ENCODE results near the gene TIMM17A. TPM values are rescaled to one million over a fixed set of nuclear protein-coding genes. Genes with fewer than 3 reads are reported as not detected.
"Not testable (repeated sequence)": the region's sequence is repeated elsewhere in the genome, so short reads cannot be mapped to it uniquely, and the experiment has no call there.

Gene TIMM17A
- total RNA-seq, 1 experiment from 2014 or later: 85.0 TPM

DNA sequence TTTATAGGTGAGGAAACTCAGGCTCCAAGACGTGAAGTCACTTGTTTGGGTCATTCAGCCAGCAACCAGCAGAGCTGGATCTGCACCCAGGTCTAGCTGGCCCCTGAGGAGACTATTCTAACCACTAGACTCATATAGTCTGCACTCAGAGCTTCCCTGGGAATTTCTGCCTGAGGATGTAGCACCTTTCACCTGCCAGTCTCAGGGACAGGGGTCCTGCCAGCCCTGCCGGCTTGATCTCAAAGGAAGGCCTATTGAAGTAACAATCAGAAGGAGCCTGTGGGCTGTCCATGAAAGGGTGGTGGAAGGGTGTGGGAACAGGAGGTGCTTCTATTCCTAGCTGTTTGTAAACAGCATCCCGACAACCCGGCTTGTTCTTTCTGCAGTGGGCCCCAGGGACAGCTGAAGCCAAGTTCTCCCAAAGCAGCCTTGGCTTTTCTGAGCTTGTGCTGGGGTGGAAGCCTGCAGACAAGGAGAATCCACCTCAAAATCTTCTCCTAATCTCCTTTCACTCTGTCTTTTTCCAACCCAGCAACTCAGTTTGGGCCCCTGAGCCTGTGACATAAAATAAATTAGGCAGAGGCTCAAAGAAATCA lies 16.8 kb upstream of the TIMM17A start:
- in situ Hi-C loops (cut with HindIII; ENCODE audit: low sequenced_read_pairs): no loop called here
- no peak for DNase-seq (ENCODE audit: low spot score)

DNA sequence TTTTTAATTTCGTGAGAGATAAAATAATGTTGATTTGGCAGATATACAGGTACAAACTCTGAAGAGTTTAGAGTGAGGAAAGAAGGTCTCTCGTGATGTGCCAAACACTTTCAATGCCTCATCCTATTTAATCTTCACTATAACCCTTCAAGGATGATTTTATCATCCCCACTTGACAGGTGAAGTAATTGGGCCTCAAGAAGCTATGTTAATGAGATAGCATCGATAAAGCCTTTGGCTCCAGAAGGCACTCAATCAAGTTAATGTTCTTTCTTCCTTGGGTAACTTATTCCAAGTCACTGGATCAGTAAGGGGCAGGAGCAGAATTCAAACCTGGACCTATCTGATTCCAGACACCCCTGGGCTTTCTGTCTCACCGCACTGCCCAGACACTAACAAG lies 16.2 kb upstream of the TIMM17A start:
- in situ Hi-C loops (cut with HindIII; ENCODE audit: low sequenced_read_pairs): no loop called here
- DNase-seq (ENCODE audit: low spot score): no peak

DNA sequence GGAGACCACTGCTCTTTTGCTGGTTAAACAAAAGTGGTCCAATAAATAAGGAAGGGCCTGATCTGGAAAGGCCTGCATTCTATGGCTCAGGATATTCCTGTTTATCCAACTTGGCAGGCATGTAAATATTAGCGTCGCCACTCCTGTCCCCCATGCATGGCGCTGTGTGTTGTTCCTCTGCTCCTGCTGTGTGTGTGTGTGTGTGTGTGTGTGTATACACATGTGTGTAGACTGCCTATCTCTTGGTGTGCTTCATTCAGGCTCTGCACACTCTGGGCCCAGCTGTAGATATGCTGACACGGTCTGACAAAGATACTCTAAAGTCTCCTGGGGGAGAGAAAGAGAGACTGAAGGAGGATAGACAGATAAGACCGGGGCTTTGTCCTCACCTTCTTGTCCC lies 15.7 kb upstream of the TIMM17A start:
- DNase-seq (ENCODE audit: low spot score): no peak
- in situ Hi-C loops (cut with HindIII; ENCODE audit: low sequenced_read_pairs): no loop called here

DNA sequence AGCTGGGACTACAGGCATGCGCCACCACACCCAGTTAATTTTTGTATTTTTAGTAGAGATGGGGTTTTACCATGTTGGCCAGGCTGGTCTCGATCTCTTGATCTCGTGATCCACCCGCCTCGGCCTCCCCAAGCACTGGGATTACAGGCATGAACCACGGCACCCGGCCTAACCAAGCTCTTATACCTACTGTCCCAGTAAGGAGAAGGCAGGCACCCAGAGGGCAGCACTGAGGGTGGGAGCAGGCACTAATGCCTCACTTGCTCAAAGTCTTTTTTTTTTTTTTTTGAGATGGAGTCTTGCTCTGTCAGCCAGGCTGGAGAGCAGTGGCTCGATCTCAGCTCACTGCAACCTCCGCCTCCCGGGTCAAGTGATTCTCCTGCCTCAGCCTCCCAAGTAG lies 15.0 kb upstream of the TIMM17A start:
- DNase-seq (ENCODE audit: low spot score); in situ Hi-C loops (cut with HindIII; ENCODE audit: low sequenced_read_pairs): not testable (repeated sequence)

DNA sequence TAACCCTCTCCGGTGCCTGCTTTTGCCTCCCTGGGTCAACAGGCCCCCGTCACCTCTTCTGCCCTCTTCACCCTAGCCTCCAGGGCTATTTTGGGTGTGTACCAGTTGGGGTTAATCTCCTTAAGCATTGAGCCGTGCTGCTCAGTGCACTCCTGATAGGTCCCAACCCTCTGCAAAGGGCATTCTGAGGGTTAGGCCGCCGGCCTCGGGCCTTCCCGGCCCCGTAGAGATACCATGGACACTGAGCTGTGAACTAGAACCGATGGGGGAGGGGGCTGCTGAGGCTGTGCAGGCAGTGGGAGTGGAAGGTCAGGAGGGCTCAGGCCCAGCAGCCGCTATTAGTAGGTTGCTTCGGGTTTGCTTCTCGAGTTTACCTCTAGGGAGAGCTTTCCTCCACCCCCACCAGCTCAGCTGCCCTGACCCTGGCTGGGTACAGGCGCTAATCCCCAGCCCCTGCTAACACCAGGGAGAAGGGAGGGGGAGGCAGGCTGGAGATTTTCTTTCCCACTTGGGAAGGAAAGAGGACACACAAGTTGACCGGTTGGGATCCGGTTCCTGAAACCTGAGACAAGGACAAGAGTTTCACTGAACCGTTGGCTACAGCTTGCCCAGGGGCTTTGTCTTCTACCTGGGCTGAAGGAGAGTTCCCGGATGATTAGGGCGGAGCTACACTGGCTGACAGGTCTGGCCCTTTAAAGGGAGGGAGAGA lies 13.7 kb upstream of the TIMM17A start:
- DNase-seq (ENCODE audit: low spot score): no peak
- in situ Hi-C loops (cut with HindIII; ENCODE audit: low sequenced_read_pairs): no loop called here

GRCh38 chr1:201942129-201942495 lies 13.2 kb upstream of the TIMM17A start:
- DNase-seq (ENCODE audit: low spot score): no peak
- in situ Hi-C loops (cut with HindIII; ENCODE audit: low sequenced_read_pairs): no loop called here

DNA sequence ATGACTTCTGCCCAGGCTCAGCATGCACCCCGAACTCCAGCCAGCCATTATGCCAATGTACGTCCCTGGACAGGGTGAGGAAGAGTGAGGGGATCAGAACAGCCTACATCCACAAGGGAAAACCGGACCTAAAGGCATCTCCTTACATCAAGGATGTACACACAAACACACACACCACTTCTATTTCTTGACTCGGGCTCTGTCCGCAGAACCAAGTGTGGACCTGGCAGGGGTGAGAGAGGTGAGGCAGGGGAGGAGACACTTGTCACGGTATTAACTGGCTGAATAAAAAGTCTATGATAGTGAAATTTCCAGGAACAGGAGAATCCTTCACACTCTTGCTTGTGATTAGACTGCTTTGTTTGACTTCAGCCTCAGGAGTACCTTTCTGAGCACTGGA lies 11.3 kb upstream of the TIMM17A start:
- in situ Hi-C loops (cut with HindIII; ENCODE audit: low sequenced_read_pairs): no loop called here
- no peak for DNase-seq (ENCODE audit: low spot score)

DNA sequence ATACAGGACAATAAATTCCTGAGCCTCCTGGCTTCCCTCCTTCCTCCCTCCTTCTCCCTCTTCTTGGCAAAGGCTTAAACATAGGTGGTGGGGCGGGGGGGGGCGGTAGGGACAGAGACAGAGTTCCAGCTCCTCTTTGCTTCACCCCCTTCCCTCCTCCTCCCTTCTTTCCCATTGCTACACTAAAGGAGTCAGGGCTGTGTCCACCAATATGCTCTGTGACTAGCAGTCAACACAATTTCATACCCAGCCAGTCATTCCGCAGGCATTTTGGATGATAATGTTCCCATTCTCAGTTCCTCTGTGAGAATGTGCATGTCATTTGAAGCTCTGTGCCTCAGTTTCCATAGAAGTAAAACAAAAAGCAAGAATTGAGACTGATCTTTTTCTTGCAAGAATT lies 10.7 kb upstream of the TIMM17A start:
- no peak for DNase-seq (ENCODE audit: low spot score)
- in situ Hi-C loops (cut with HindIII; ENCODE audit: low sequenced_read_pairs): no loop called here

DNA sequence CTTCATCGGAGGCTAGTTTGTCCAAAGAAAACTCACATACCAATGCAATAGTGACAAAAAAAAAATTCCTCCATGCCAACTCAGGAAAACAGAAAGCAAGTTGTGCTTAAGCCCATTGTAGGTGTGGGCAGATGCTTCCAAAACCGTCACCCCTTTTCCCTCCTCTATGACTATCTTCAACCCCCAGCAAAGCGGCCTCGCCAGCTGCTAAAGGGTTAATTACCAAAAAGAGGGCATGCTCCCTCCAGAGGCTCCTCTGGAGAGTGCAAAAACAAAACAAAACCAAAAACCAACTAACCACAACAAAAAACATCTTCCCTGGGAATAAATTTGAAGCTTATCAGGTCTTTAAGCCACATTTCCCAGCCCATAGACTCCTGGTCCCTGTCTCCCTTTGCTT lies 10.1 kb upstream of the TIMM17A start:
- DNase-seq (ENCODE audit: low spot score): no peak
- in situ Hi-C loops (cut with HindIII; ENCODE audit: low sequenced_read_pairs): no loop called here

- in situ Hi-C loops (cut with HindIII; ENCODE audit: low sequenced_read_pairs): no loop called here
- DNase-seq (ENCODE audit: low spot score): no peak
Measured at GRCh38 chr1:201945863-201946223, 9.5 kb upstream of the TIMM17A start.

DNA sequence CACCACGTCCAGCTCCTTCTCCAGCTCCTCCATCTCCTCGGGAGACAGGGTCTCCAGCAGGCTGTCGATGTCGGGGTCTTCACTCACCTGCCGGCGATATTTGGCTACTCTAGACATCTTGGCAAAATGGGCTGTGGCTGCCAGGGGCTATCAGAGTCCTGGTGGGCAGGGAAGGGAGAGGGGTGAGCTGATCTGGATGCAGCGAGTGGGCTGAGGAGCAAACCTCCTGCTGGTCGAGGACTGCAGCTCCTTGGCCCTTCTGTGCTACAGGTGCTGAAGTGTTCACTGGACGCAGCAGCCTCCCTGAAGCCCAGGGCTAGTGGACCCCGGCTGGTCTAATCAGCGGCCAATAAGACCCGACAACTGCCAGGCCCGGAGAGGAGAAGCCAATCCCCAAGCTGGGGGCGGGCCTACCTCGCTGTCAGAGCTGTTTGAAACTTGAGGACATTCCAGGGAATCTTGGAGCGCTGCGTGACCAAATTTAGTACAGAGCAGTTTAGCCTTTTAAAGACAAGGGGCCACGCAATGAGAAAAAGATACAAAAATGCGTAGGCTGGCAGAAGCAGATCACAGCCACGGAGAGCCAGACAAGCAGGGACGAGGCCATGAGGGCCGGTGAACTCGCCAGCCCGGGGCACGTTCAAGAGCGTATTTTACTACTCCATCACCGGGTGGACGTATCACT lies 8.9 kb upstream of the TIMM17A start, which contains the start of gene LMOD1:
TSS of gene LMOD1 (minus strand) at position 325 of the 685 bp plus-strand sequence. CDS start at position 117, 208 bp downstream.
- in situ Hi-C loops (cut with HindIII; ENCODE audit: low sequenced_read_pairs): no loop called here
- peak; percentile 85 for DNase-seq (ENCODE audit: low spot score)

- in situ Hi-C loops (cut with HindIII; ENCODE audit: low sequenced_read_pairs): no loop called here
Measured at GRCh38 chr1:201947697-201948008, 7.7 kb upstream of the TIMM17A start.

DNA sequence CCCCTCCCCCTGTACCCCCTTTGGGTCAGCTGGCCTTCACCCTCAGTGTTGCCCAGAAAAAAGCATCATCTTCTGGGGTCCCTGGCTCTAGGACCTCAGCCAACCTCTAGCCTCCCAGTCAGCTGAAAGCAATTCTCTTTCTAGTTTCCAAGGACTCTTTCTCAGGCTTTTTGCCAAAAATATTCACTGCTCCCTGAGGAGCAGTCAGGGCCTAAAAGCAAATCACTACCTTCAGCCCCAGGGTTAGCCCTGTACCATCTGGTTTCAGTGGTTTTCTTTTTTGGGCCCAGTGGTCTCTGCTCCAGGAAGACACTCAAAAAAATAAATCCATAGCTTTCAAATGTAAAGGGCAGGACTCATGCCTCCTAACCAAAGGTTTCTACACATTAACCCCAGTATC lies 5.8 kb upstream of the TIMM17A start:
- no peak for DNase-seq (ENCODE audit: low spot score)
- in situ Hi-C loops (cut with HindIII; ENCODE audit: low sequenced_read_pairs): no loop called here

More at GRCh38 chr1:201947697-201948008, 7.7 kb upstream of the TIMM17A start:
- no peak for DNase-seq (ENCODE audit: low spot score)

- in situ Hi-C loops (cut with HindIII; ENCODE audit: low sequenced_read_pairs): no loop called here
Measured at GRCh38 chr1:201954263-201955008, 867 bp upstream of the TIMM17A start.

DNA sequence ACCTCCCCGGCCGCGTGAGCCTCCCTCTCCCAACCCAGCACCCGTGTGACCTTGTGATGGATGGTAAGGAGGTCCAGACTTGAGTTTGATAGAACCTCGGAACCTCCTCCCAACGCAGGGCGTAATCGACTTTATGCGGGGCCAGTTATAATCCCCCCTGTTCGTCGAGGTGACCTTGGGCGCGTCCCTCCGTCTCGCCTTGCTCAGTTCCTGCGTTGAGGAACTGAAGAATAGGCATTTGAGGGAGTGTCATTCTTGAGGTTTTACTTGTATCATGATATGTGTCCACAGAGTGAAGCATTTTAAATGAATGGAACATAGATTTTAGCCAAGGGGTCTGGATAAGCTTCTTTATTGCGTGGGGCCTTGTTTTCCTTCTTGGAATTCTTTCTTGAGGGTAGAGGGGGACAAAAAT lies 433 bp downstream of the TIMM17A start:
- in situ Hi-C loops (cut with HindIII; ENCODE audit: low sequenced_read_pairs): no loop called here
- DNase-seq (ENCODE audit: low spot score): no peak

More at GRCh38 chr1:201954263-201955008, 867 bp upstream of the TIMM17A start:
- DNase-seq (ENCODE audit: low spot score): no peak

DNA sequence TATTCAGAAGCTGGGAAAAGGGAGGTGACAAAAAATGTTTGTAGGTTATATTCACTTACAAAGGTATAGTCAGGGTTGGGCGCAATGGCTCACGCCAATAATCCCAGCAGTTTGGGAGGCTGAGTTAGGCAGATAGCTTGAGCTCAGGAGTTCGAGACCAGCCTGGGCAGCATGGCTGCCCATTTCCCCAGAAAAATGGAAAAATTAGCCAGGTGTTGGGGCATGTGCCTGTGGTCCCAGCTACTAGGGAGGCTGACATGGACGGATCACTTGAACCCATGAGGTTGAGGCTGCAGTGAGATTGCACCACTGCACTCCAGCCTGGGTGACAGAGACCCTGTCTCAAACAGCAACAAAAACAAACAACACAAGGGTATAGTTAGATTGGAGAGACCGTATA lies 3.0 kb downstream of the TIMM17A start:
- DNase-seq (ENCODE audit: low spot score): no peak
- in situ Hi-C loops (cut with HindIII; ENCODE audit: low sequenced_read_pairs): no loop called here

- DNase-seq (ENCODE audit: low spot score); in situ Hi-C loops (cut with HindIII; ENCODE audit: low sequenced_read_pairs): not testable (repeated sequence)
Measured at GRCh38 chr1:201962382-201962781, 7.1 kb downstream of the TIMM17A start.

- in situ Hi-C loops (cut with HindIII; ENCODE audit: low sequenced_read_pairs): no loop called here
- DNase-seq (ENCODE audit: low spot score): no peak
Measured at GRCh38 chr1:201964261-201964660, 9.0 kb downstream of the TIMM17A start.

- in situ Hi-C loops (cut with HindIII; ENCODE audit: low sequenced_read_pairs): no loop called here
Measured at GRCh38 chr1:201966171-201966570, 10.9 kb downstream of the TIMM17A start.

More at GRCh38 chr1:201966171-201966570, 10.9 kb downstream of the TIMM17A start:
- no peak for DNase-seq (ENCODE audit: low spot score)

All from G401 (cell line).